Measurements from ENCODE around the gene GALNT17.

The GALNT17 gene

GRCh38 chr7:71679480-71679879 lies 547.5 kb downstream of the GALNT17 start:
- DNase-seq (ENCODE audit: extremely low read depth, insufficient read length), result no peak
- Histone ChIP-seq H3K27me3 (replicated peaks; ENCODE audit: control insufficient read depth, insufficient read depth, low read length) (no peaks in the 10 kb centered on the region), H3K4me3 (replicated peaks; ENCODE audit: low read depth, low read length) (no peak overlapping the region), H3K36me3 (ENCODE audit: control insufficient read depth, insufficient read depth, low read length) (no peaks in the 10 kb centered on the region)
- no peak for TF ChIP-seq CTCF (IDR thresholded peaks at IDR 0.05; ENCODE audit: insufficient read depth, low read length, poor library complexity, severe bottlenecking)

GRCh38 chr7:71682181-71682580 lies 550.2 kb downstream of the GALNT17 start:
- no peak for TF ChIP-seq CTCF (IDR thresholded peaks at IDR 0.05; ENCODE audit: insufficient read depth, low read length, poor library complexity, severe bottlenecking)
- H3K4me3 ChIP-seq (replicated peaks; ENCODE audit: low read depth, low read length), result no peak overlapping the region
- no peaks in the 10 kb centered on the region for H3K27me3 ChIP-seq (replicated peaks; ENCODE audit: control insufficient read depth, insufficient read depth, low read length)
- no peaks in the 10 kb centered on the region for H3K36me3 ChIP-seq (ENCODE audit: control insufficient read depth, insufficient read depth, low read length)
- no peak for DNase-seq (ENCODE audit: extremely low read depth, insufficient read length)

GRCh38 chr7:71682841-71683781 lies 551.2 kb downstream of the GALNT17 start:
- Histone ChIP-seq H3K36me3 (ENCODE audit: control insufficient read depth, insufficient read depth, low read length) (no peaks in the 10 kb centered on the region), H3K4me3 (replicated peaks; ENCODE audit: low read depth, low read length) (no peak overlapping the region), H3K27me3 (replicated peaks; ENCODE audit: control insufficient read depth, insufficient read depth, low read length) (no peaks in the 10 kb centered on the region)
- DNase-seq (ENCODE audit: extremely low read depth, insufficient read length), result no peak
- TF ChIP-seq CTCF (IDR thresholded peaks at IDR 0.05; ENCODE audit: insufficient read depth, low read length, poor library complexity, severe bottlenecking), result no peak

GRCh38 chr7:71687286-71687685 lies 555.3 kb downstream of the GALNT17 start:
- H3K36me3 ChIP-seq (ENCODE audit: control insufficient read depth, insufficient read depth, low read length), result no peaks in the 10 kb centered on the region
- H3K4me3 ChIP-seq (replicated peaks; ENCODE audit: low read depth, low read length), result no peak overlapping the region
- no peak for TF ChIP-seq CTCF (IDR thresholded peaks at IDR 0.05; ENCODE audit: insufficient read depth, low read length, poor library complexity, severe bottlenecking)
- DNase-seq (ENCODE audit: extremely low read depth, insufficient read length), result no peak
- H3K27me3 ChIP-seq (replicated peaks; ENCODE audit: control insufficient read depth, insufficient read depth, low read length), result no peaks in the 10 kb centered on the region

GRCh38 chr7:71687831-71688599 lies 556.1 kb downstream of the GALNT17 start:
- TF ChIP-seq CTCF (IDR thresholded peaks at IDR 0.05; ENCODE audit: insufficient read depth, low read length, poor library complexity, severe bottlenecking), result no peak
- H3K36me3 ChIP-seq (ENCODE audit: control insufficient read depth, insufficient read depth, low read length), result no peaks in the 10 kb centered on the region
- H3K27me3 ChIP-seq (replicated peaks; ENCODE audit: control insufficient read depth, insufficient read depth, low read length), result no peaks in the 10 kb centered on the region
- DNase-seq (ENCODE audit: extremely low read depth, insufficient read length), result no peak
- no peak overlapping the region for H3K4me3 ChIP-seq (replicated peaks; ENCODE audit: low read depth, low read length)
